ENCODE data around the gene SP140L. TPM values are rescaled to one million over a fixed set of nuclear protein-coding genes. Genes with fewer than 3 reads are reported as not detected.

Gene SP140L
- total and polyA plus RNA-seq, 2 of the 8 experiments (the other 6 are each of a cell fraction or from before 2014, with no cell fraction given), result 0.36 to 1.5 TPM

DNA sequence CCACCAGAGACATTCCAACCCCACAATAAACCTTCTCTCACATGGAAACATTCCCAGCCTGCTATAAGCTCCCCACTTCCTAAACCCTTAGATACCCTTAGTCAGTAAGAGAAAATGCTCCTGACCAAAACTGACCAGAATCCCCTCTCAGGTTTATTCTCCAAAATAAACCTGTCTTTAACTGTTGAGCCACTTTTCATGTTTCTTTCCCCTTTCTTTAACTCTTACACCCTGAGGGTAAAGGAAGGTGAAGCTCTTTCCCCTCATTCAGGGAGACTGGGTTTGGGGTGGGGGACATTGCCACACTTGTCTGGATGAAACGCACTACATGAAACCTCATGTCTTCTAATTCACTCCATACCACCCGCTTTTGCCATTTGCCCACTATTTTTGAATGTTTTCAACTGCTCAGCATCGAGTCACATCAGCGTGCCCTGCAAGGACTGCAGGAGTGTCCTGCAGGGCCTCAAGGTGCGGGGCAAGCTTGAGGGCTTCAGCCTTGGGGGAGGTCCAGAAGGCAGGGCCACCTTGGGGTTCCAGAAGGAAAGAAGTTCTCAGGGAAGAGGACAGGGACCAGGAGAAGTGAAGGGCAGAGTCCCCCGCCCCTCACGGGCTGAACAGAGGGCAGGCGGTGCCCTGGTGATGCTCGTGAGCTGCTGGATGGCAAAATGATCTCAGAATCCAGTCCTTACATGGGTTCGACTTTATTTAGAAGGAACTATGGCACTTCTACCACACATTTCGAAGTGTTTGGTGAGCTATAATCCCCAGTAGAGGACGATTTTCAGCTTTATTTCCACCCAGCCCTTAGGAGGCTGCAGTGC lies 4.2 kb upstream of the SP140L start (continued):
- TF ChIP-seq BRCA1 (IDR thresholded peaks at IDR 0.05; ENCODE audit: low read depth, low read length), result no peak
- no peak for TF ChIP-seq SIRT6 (IDR thresholded peaks at IDR 0.05; ENCODE audit: low read length)
- TF ChIP-seq JUND (IDR thresholded peaks at IDR 0.05; ENCODE audit: low read length), result no peak
- TF ChIP-seq, protein P1, sequence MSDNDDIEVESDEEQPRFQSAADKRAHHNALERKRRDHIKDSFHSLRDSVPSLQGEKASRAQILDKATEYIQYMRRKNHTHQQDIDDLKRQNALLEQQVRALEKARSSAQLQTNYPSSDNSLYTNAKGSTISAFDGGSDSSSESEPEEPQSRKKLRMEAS (IDR thresholded peaks at IDR 0.05), result no peak

Data from H1 (cell line).